Peyer's patch (tissue), 4 donors: ENCODE results near the gene MATK.

Experiments used
- POLR2A ChIP-seq, 2 donors: fragments of 450-650 bp; IDR thresholded peaks; one replicate each; pipeline ENCODE4 v1.5.1; 2017; ENCODE audit warnings: antibody characterized with exemption in 2 of 2, mild to moderate bottlenecking in 2 of 2, moderate library complexity in 2 of 2
- TF ChIP-seq, protein P1 (sequence below), 6 experiments: fragments of 450-650 bp in 4 of 6; fragments of 200-600 bp in 2 of 6; sonication (generic) in 1 of 6; IDR thresholded peaks; one replicate each; pipeline ENCODE4 v1.5.1; 2017 to 2019; ENCODE audit warnings: antibody characterized with exemption in 6 of 6, mild to moderate bottlenecking in 3 of 6, moderate library complexity in 1 of 6

GRCh38 chr19:3733549-3734309, 52.5 kb downstream of the MATK start:
- TF ChIP-seq, protein P1, sequence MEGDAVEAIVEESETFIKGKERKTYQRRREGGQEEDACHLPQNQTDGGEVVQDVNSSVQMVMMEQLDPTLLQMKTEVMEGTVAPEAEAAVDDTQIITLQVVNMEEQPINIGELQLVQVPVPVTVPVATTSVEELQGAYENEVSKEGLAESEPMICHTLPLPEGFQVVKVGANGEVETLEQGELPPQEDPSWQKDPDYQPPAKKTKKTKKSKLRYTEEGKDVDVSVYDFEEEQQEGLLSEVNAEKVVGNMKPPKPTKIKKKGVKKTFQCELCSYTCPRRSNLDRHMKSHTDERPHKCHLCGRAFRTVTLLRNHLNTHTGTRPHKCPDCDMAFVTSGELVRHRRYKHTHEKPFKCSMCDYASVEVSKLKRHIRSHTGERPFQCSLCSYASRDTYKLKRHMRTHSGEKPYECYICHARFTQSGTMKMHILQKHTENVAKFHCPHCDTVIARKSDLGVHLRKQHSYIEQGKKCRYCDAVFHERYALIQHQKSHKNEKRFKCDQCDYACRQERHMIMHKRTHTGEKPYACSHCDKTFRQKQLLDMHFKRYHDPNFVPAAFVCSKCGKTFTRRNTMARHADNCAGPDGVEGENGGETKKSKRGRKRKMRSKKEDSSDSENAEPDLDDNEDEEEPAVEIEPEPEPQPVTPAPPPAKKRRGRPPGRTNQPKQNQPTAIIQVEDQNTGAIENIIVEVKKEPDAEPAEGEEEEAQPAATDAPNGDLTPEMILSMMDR (IDR thresholded peaks at IDR 0.05) = no peak
- no peak for TF ChIP-seq POLR2A (IDR thresholded peaks at IDR 0.05)
